CD14-positive monocyte (primary cell): ENCODE measurements around the gene SLC35F3. TPM values are rescaled to one million over a fixed set of nuclear protein-coding genes. Genes with fewer than 3 reads are reported as not detected.
A peak's percentile ranks its signal among the peaks of the same experiment; 100 is the strongest.

Source experiments
- DNase-seq, 3 donors: peaks; one replicate each; pipeline ENCODE4 v3.0.0-alpha.2; 2011 to 2022
- H2AFZ ChIP-seq: 2 replicates; pipeline ENCODE4 v1.6.0; 2012; ENCODE audit warnings: mild to moderate bottlenecking, low read depth, low read length, inconsistent platforms; ENCODE audit not compliant: insufficient read depth, poor library complexity, severe bottlenecking
- H3K27ac ChIP-seq, 2 donors: 1 replicate in 1 of 2; 2 replicates in 1 of 2; pipeline ENCODE4 v1.5.1; 2012 to 2013; ENCODE audit warnings: low read length in 2 of 2, control low read depth in 1 of 2, inconsistent platforms in 1 of 2, low read depth in 1 of 2, mild to moderate bottlenecking in 1 of 2
- H3K27me3 ChIP-seq, 2 donors: one replicate each; pipeline versions ENCODE4 v1.6.0 to v1.6.1; 2011 to 2013; ENCODE audit warnings: low read length in 2 of 2; ENCODE audit not compliant: control insufficient read depth in 2 of 2, insufficient read depth in 2 of 2
- H3K36me3 ChIP-seq, 2 donors: replicated peaks in 1 of 2; 1 replicate in 1 of 2; 2 replicates in 1 of 2; pipeline versions ENCODE4 v1.5.1 to v1.6.1; 2012 to 2013; ENCODE audit warnings: low read length in 2 of 2, control low read depth in 1 of 2, inconsistent platforms in 1 of 2, mild to moderate bottlenecking in 1 of 2; ENCODE audit not compliant: insufficient read depth in 2 of 2, control insufficient read depth in 1 of 2
- H3K4me1 ChIP-seq, 2 donors: 1 replicate in 1 of 2; 2 replicates in 1 of 2; pipeline versions ENCODE4 v1.5.1 to v1.6.1; 2012 to 2013; ENCODE audit warnings: low read length in 2 of 2, control low read depth in 1 of 2, inconsistent platforms in 1 of 2, mild to moderate bottlenecking in 1 of 2, moderate library complexity in 1 of 2; ENCODE audit not compliant: insufficient read depth in 2 of 2, control insufficient read depth in 1 of 2
- H3K4me2 ChIP-seq: replicated peaks from 2 replicates; pipeline ENCODE3; 2012; ENCODE audit warnings: low read length, moderate library complexity, mild to moderate bottlenecking; ENCODE audit not compliant: poor library complexity, severe bottlenecking; ENCODE audit errors: extremely low read depth
- H3K4me3 ChIP-seq, 3 experiments: fragments of 200-600 bp in 1 of 3; sonication (generic) in 1 of 3; replicated peaks in 1 of 3; 1 replicate in 2 of 3; 2 replicates in 1 of 3; pipeline ENCODE4 v1.5.1; 2011 to 2013; ENCODE audit warnings: low read length in 3 of 3, mild to moderate bottlenecking in 3 of 3, control low read depth in 2 of 3, low read depth in 2 of 3, inconsistent platforms in 1 of 3, moderate library complexity in 1 of 3
- H3K79me2 ChIP-seq: 2 replicates; pipeline ENCODE4 v1.6.0; 2012; ENCODE audit warnings: mild to moderate bottlenecking, control low read depth, inconsistent platforms, low read length, moderate library complexity; ENCODE audit not compliant: insufficient read depth
- H3K9ac ChIP-seq: 2 replicates; pipeline ENCODE4 v1.6.0; 2017; ENCODE audit warnings: low read length, mild to moderate bottlenecking; ENCODE audit not compliant: insufficient read depth, poor library complexity, severe bottlenecking
- H3K9me3 ChIP-seq, 2 donors: replicated peaks in 1 of 2; 1 replicate in 1 of 2; 2 replicates in 1 of 2; pipeline versions ENCODE4 v1.5.1 to v1.6.1; 2012 to 2013; ENCODE audit warnings: low read length in 2 of 2, control low read depth in 1 of 2; ENCODE audit not compliant: control insufficient read depth in 1 of 2, insufficient read depth in 1 of 2
- H4K20me1 ChIP-seq: 2 replicates; pipeline ENCODE4 v1.6.0; 2012; ENCODE audit warnings: mild to moderate bottlenecking, low read length, control low read depth, moderate library complexity; ENCODE audit not compliant: insufficient read depth
- H3K27ac Mint-ChIP-seq, 7 donors: one replicate each; pipeline ENCODE4 v1.8.0; 2020; ENCODE audit warnings: mild to moderate bottlenecking in 7 of 7, mixed read lengths in 7 of 7, moderate library complexity in 6 of 7, inconsistent platforms in 2 of 7
- H3K27me3 Mint-ChIP-seq, 3 donors: one replicate each; pipeline ENCODE4 v1.8.0; 2021 to 2022; ENCODE audit warnings: low read depth in 3 of 3, mild to moderate bottlenecking in 3 of 3, mixed read lengths in 3 of 3, moderate library complexity in 3 of 3, inconsistent platforms in 1 of 3
- H3K36me3 Mint-ChIP-seq, 2 donors: one replicate each; pipeline ENCODE4 v1.8.0; 2020; ENCODE audit warnings: mixed read lengths in 2 of 2, inconsistent platforms in 1 of 2, mild to moderate bottlenecking in 1 of 2
- H3K4me1 Mint-ChIP-seq: one replicate; pipeline ENCODE4 v1.8.0; 2020; ENCODE audit warnings: mild to moderate bottlenecking, mixed read lengths
- H3K4me3 Mint-ChIP-seq, 2 donors: one replicate each; pipeline ENCODE4 v1.8.0; 2020; ENCODE audit warnings: mild to moderate bottlenecking in 2 of 2, mixed read lengths in 2 of 2, moderate library complexity in 1 of 2
- H3K9me3 Mint-ChIP-seq, 7 donors: one replicate each; pipeline ENCODE4 v1.8.0; 2020 to 2022; ENCODE audit warnings: mixed read lengths in 7 of 7, mild to moderate bottlenecking in 6 of 7, moderate library complexity in 6 of 7, inconsistent platforms in 2 of 7
- CTCF ChIP-seq: fragments of 200-600 bp; IDR thresholded peaks from one replicate; pipeline ENCODE4 v1.8.0; 2022; ENCODE audit warnings: antibody characterized with exemption, mild to moderate bottlenecking
- WGBS: methylation state at CpG from one replicate; pipeline ENCODE4 v1.1.5; 2013; ENCODE audit warnings: missing lambda C conversion rate; ENCODE audit not compliant: insufficient coverage; 5-methylcytosine and 5-hydroxymethylcytosine counted together
- intact Hi-C, 2 donors: fragments of 100-400 bp; cut with micrococcal nuclease; formaldehyde crosslinking; loops; one replicate each; pipeline versions ENCODE4 v1.15.0 to v1.15.1; 2023
- polyA plus RNA-seq, 3 donors: library from polyadenylated mRNA; depleted of rRNA in 1 of 3; unstranded in 2 of 3; stranded (reverse) in 1 of 3; fragments of 300-500 nt in 2 of 3; fragments of >200 nt in 1 of 3; fragmentation: Illumina TruSeq in 2 of 3; gene quantifications; 1 replicate in 2 of 3; 2 replicates in 1 of 3; pipeline ENCODE4 v1.2.3, GENCODE V29; 2012 to 2021

SLC35F3 gene
- polyA plus RNA-seq, 3 donors = 0.17 to 0.78 TPM; not detected in 1

DNA sequence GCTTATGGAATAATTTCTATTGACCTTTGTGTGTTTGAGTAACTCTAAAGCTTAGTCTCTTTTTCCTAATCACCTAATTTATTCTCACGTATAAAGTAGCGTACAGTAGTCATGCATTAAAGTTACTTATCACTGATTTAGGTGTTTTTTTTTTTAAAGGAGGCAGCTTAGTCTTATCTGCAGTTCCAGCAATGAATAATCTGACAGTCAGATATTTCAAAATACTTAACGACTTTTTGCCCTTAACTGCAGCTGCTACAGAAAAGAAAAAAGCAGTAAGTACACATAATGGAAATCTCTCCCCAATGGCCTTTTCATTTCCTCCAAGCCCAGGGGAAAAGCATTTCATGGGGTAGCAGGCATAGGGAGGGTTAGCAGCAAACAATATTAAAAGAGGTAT lies 54.6 kb downstream of the SLC35F3 start:
- Mint-ChIP-seq H3K27ac (no peak overlapping the region), H3K36me3 (no peaks in the 10 kb centered on the region)
- H2AFZ ChIP-seq = no peak overlapping the region

DNA sequence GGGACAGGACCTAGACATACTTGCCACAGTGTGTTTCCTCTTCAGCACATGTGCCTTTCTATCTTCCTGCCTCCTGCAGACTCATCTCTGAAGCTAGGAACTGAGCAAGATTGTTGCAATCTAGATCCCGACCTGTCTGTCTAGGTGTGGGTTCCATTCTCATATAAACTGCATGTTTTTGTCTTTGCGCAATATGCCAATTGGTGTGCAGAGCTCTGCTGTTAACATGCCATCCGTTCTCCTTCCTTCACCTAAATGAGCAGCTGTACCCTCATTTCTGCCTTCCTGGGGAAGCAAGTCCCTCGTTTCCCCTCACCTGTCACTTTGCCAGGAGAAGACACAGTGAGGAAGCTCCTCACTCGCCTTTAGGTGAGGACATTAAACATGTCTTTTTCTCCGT lies 55.5 kb downstream of the SLC35F3 start:
- peaks cover 2 to 12% (median 5%) of the 10 kb centered on the region in 7 donors for H3K9me3 Mint-ChIP-seq
- TF ChIP-seq CTCF = no peak

More for the DNA sequence above, 54.6 kb downstream of the SLC35F3 start:
- no peak overlapping the region for H3K4me3 Mint-ChIP-seq
- TF ChIP-seq CTCF = no peak
- Histone ChIP-seq H3K9ac (no peak overlapping the region), H3K9me3 (peaks cover 0 to 13% of the 10 kb centered on the region in 2 donors), H3K27me3 (no peaks in the 10 kb centered on the region), H4K20me1 (no peaks in the 10 kb centered on the region), H3K79me2 (no peaks in the 10 kb centered on the region), H3K4me1 (no peaks in the 10 kb centered on the region), H3K27ac (no peak overlapping the region), H3K4me2 (no peak overlapping the region), H3K4me3 (no peak overlapping the region), H3K36me3 (no peaks in the 10 kb centered on the region)
- intact Hi-C loops = no loop called here
- peaks cover 0 to 2% (median 2%) of the 10 kb centered on the region in 3 donors for H3K27me3 Mint-ChIP-seq
- H3K4me1 Mint-ChIP-seq = no peaks in the 10 kb centered on the region
- DNase-seq = no peak
- peaks cover 0 to 12% (median 6%) of the 10 kb centered on the region in 7 donors for H3K9me3 Mint-ChIP-seq
- no CpG with 5 or more reads among the region's 3 CpGs for WGBS

More for the DNA sequence above, 55.5 kb downstream of the SLC35F3 start:
- Histone ChIP-seq H2AFZ (no peak overlapping the region), H3K9me3 (peaks cover 0 to 13% of the 10 kb centered on the region in 2 donors), H3K27me3 (no peaks in the 10 kb centered on the region), H4K20me1 (no peaks in the 10 kb centered on the region), H3K4me1 (no peaks in the 10 kb centered on the region), H3K4me2 (no peak overlapping the region), H3K36me3 (no peaks in the 10 kb centered on the region), H3K79me2 (no peaks in the 10 kb centered on the region), H3K27ac (no peak overlapping the region), H3K9ac (no peak overlapping the region), H3K4me3 (no peak overlapping the region)
- WGBS = 83% methylated on average over 5 of the region's 6 CpGs
- Mint-ChIP-seq H3K27ac (peak overlapping the region in 1 of 7 donors; percentile 23), H3K4me3 (no peak overlapping the region), H3K4me1 (no peaks in the 10 kb centered on the region), H3K27me3 (peaks cover 0 to 3% (median 2%) of the 10 kb centered on the region in 3 donors), H3K36me3 (no peaks in the 10 kb centered on the region)
- intact Hi-C loops = no loop called here
- no peak for DNase-seq
